Transverse colon (tissue), 4 donors: ENCODE measurements around the gene DPP10.

Experiments
- CTCF ChIP-seq, 5 experiments: fragments of 200-600 bp in 3 of 5; fragments of 450-650 bp in 2 of 5; sonication (generic) in 3 of 5; IDR thresholded peaks; 1 replicate in 2 of 5; 2 replicates in 3 of 5; pipeline ENCODE4 v1.5.1; 2016 to 2017; ENCODE audit warnings: antibody characterized with exemption in 5 of 5, inconsistent platforms in 3 of 5, mild to moderate bottlenecking in 2 of 5, moderate library complexity in 1 of 5
- EP300 ChIP-seq: sonication (generic); formaldehyde crosslinking; IDR thresholded peaks from one replicate; pipeline ENCODE4 v1.6.1; 2017; ENCODE audit warnings: antibody characterized with exemption, low read depth
- POLR2A ChIP-seq: fragments of 450-650 bp; IDR thresholded peaks from one replicate; pipeline ENCODE4 v1.6.1; 2016; ENCODE audit warnings: antibody characterized with exemption, mild to moderate bottlenecking, moderate library complexity
- POLR2AphosphoS5 ChIP-seq, 3 donors: sonication (generic); formaldehyde crosslinking; IDR thresholded peaks; one replicate each; pipeline ENCODE4 v1.6.1; 2016; ENCODE audit warnings: antibody characterized with exemption in 3 of 3

- TF ChIP-seq CTCF (IDR thresholded peaks at IDR 0.05) (no peak), POLR2AphosphoS5 (IDR thresholded peaks at IDR 0.05) (no peak), POLR2A (no peak), EP300 (no peak)
Observed at GRCh38 chr2:114550364-114550763, 107.9 kb downstream of the DPP10 start.
